ENCODE measurements around the gene TBX1. TPM values are rescaled to one million over a fixed set of nuclear protein-coding genes. Genes with fewer than 3 reads are reported as not detected.
"Not testable (repeated sequence)": the region's sequence is repeated elsewhere in the genome, so short reads cannot be mapped to it uniquely, and the experiment has no call there.

TBX1 gene
- total RNA-seq, 3 donors from 2014 or later (not counting 1 experiment from before 2014, with no cell fraction given): 2.0 to 4.6 (median 3.2) TPM

DNA sequence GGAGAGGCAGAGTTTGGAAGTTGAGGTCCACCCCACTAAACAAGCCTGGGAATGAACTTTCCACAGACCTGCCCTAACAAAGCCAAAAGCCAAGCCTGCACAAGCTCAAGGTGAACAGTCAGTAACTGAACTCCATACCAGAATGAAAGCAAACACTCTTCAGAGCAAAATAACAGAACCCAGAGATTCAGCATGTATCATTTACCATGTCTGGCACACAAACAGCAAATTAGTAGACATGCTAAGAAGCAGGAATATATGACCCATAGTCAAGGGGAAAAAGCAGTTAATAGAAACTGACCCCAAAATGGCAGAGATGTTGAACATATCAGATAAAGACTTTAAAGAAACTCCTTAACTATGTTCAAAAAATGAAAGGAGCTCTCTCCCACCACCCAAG, 31.3 kb downstream of the TBX1 start:
- H3K9me3 ChIP-seq (ENCODE audit: control insufficient read depth, insufficient read depth, low read length): peaks cover 4% of the 10 kb centered on the region
- peaks cover 2% of the 10 kb centered on the region for H3K36me3 ChIP-seq (ENCODE audit: control insufficient read depth, insufficient read depth, low read length)
- H3K4me1 Mint-ChIP-seq: peaks cover 0 to 4% of the 10 kb centered on the region in 2 donors
- H3K4me1 ChIP-seq (ENCODE audit: control insufficient read depth, insufficient read depth, low read length): no peaks in the 10 kb centered on the region
- H3K27me3 ChIP-seq (ENCODE audit: control insufficient read depth, insufficient read depth, low read length): no peaks in the 10 kb centered on the region
- H3K27ac ChIP-seq (ENCODE audit: low read length): no peak overlapping the region
- no peak for DNase-seq
- no peaks in the 10 kb centered on the region for H3K36me3 Mint-ChIP-seq
- peaks cover 0 to 4% of the 10 kb centered on the region in 2 donors for H3K9me3 Mint-ChIP-seq
- H3K4me3 Mint-ChIP-seq: no peak overlapping the region
- intact Hi-C loops (cut with micrococcal nuclease): no loop called here
- ATAC-seq: no peak
- no peaks in the 10 kb centered on the region for H3K27me3 Mint-ChIP-seq (ENCODE audit: low read depth in 2 of 2)
- TF ChIP-seq, protein P1, sequence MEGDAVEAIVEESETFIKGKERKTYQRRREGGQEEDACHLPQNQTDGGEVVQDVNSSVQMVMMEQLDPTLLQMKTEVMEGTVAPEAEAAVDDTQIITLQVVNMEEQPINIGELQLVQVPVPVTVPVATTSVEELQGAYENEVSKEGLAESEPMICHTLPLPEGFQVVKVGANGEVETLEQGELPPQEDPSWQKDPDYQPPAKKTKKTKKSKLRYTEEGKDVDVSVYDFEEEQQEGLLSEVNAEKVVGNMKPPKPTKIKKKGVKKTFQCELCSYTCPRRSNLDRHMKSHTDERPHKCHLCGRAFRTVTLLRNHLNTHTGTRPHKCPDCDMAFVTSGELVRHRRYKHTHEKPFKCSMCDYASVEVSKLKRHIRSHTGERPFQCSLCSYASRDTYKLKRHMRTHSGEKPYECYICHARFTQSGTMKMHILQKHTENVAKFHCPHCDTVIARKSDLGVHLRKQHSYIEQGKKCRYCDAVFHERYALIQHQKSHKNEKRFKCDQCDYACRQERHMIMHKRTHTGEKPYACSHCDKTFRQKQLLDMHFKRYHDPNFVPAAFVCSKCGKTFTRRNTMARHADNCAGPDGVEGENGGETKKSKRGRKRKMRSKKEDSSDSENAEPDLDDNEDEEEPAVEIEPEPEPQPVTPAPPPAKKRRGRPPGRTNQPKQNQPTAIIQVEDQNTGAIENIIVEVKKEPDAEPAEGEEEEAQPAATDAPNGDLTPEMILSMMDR (IDR thresholded peaks at IDR 0.05): no peak
- no peak overlapping the region for H3K27ac Mint-ChIP-seq
- H3K4me3 ChIP-seq (ENCODE audit: low read length): no peak overlapping the region

- intact Hi-C loops (cut with micrococcal nuclease); DNase-seq; H3K4me1 ChIP-seq (ENCODE audit: control insufficient read depth, insufficient read depth, low read length); H3K4me1 Mint-ChIP-seq; H3K27ac ChIP-seq (ENCODE audit: low read length); H3K36me3 Mint-ChIP-seq; ATAC-seq; H3K9me3 Mint-ChIP-seq; H3K36me3 ChIP-seq (ENCODE audit: control insufficient read depth, insufficient read depth, low read length); H3K27me3 Mint-ChIP-seq (ENCODE audit: low read depth in 2 of 2); H3K27ac Mint-ChIP-seq; H3K4me3 ChIP-seq (ENCODE audit: low read length); H3K27me3 ChIP-seq (ENCODE audit: control insufficient read depth, insufficient read depth, low read length); H3K9me3 ChIP-seq (ENCODE audit: control insufficient read depth, insufficient read depth, low read length); H3K4me3 Mint-ChIP-seq: not testable (repeated sequence)
- WGBS (ENCODE audit: insufficient coverage): 97% methylated on average over 13 of the region's 13 CpGs
These were observed 31.9 kb downstream of the TBX1 start for GRCh38 chr22:19792383-19792896.

DNA sequence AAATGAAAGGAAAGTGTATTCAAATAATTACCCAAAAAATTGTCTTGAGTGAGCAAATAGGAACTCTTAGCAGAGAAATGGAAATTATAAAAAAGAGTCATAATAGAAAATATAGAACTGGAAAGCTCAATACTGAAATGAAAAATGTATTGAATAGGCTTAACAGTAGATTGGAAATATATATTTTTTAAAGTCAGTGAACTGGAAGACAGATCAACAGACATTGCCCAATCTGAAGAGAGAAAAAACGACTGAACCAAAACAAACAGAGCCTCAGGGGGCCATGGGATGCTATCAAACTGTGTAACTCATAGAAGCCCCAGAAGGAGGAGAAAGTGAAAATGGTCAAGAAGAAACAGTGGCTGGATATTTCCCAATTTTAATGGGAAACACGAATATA, 32.6 kb downstream of the TBX1 start:
- H3K27me3 Mint-ChIP-seq (ENCODE audit: low read depth in 2 of 2): no peaks in the 10 kb centered on the region

GRCh38 chr22:19793661-19794310, 33.2 kb downstream of the TBX1 start:
- H3K27ac ChIP-seq (ENCODE audit: low read length): no peak overlapping the region
- H3K27me3 ChIP-seq (ENCODE audit: control insufficient read depth, insufficient read depth, low read length): no peaks in the 10 kb centered on the region
- peaks cover 4% of the 10 kb centered on the region for H3K9me3 ChIP-seq (ENCODE audit: control insufficient read depth, insufficient read depth, low read length)
- WGBS (ENCODE audit: insufficient coverage): 76% methylated on average over 1 of the region's 2 CpGs
- DNase-seq (no peak), ATAC-seq (no peak)
- H3K27me3 Mint-ChIP-seq (ENCODE audit: low read depth in 2 of 2): no peaks in the 10 kb centered on the region
- H3K4me3 ChIP-seq (ENCODE audit: low read length): no peak overlapping the region
- no peak overlapping the region for H3K27ac Mint-ChIP-seq
- H3K4me3 Mint-ChIP-seq: no peak overlapping the region
- intact Hi-C loops (cut with micrococcal nuclease): no loop called here
- H3K36me3 ChIP-seq (ENCODE audit: control insufficient read depth, insufficient read depth, low read length): peaks cover 2% of the 10 kb centered on the region
- no peaks in the 10 kb centered on the region for H3K36me3 Mint-ChIP-seq
- no peaks in the 10 kb centered on the region for H3K4me1 Mint-ChIP-seq
- peaks cover 0 to 4% of the 10 kb centered on the region in 2 donors for H3K9me3 Mint-ChIP-seq
- no peaks in the 10 kb centered on the region for H3K4me1 ChIP-seq (ENCODE audit: control insufficient read depth, insufficient read depth, low read length)
- TF ChIP-seq, protein P1 (IDR thresholded peaks at IDR 0.05): no peak

More for the DNA sequence above, 32.6 kb downstream of the TBX1 start:
- TF ChIP-seq, protein P1 (IDR thresholded peaks at IDR 0.05): no peak
- ATAC-seq (no peak), DNase-seq (no peak)
- WGBS (ENCODE audit: insufficient coverage): 64% methylated on average over 1 of the region's 2 CpGs
- H3K4me3 Mint-ChIP-seq: no peak overlapping the region
- H3K36me3 ChIP-seq (ENCODE audit: control insufficient read depth, insufficient read depth, low read length): peaks cover 2% of the 10 kb centered on the region
- H3K4me1 Mint-ChIP-seq: peaks cover 0 to under 1% of the 10 kb centered on the region in 2 donors
- no peaks in the 10 kb centered on the region for H3K36me3 Mint-ChIP-seq
- H3K9me3 ChIP-seq (ENCODE audit: control insufficient read depth, insufficient read depth, low read length): peaks cover 4% of the 10 kb centered on the region
- H3K4me3 ChIP-seq (ENCODE audit: low read length): no peak overlapping the region
- no peaks in the 10 kb centered on the region for H3K27me3 ChIP-seq (ENCODE audit: control insufficient read depth, insufficient read depth, low read length)
- peaks cover 0 to 4% of the 10 kb centered on the region in 2 donors for H3K9me3 Mint-ChIP-seq
- no peak overlapping the region for H3K27ac ChIP-seq (ENCODE audit: low read length)
- no peak overlapping the region for H3K27ac Mint-ChIP-seq
- H3K4me1 ChIP-seq (ENCODE audit: control insufficient read depth, insufficient read depth, low read length): no peaks in the 10 kb centered on the region
- intact Hi-C loops (cut with micrococcal nuclease): no loop called here
